GM23338 (cell line): ENCODE measurements around the gene CHN2. TPM values are rescaled to one million over a fixed set of nuclear protein-coding genes. Genes with fewer than 3 reads are reported as not detected.

Experiments used
- ATAC-seq: fragments of 200-7000 bp; cut with Tn5 transposase; 3 replicates; pipeline ENCODE4 v1.9.1; 2020
- DNase-seq: peaks from one replicate; pipeline ENCODE4 v3.0.0-alpha.2; 2015; ENCODE audit warnings: low spot score
- H2AFZ ChIP-seq: fragments of 200-600 bp; sonication (generic); 2 replicates; pipeline ENCODE4 v1.8.0; 2016; ENCODE audit warnings: antibody characterized with exemption, mild to moderate bottlenecking, moderate library complexity
- H3F3A ChIP-seq: fragments of 200-600 bp; sonication (generic); replicated peaks from 2 replicates; pipeline ENCODE4 v1.8.0; 2017; ENCODE audit warnings: antibody characterized with exemption, mixed run types, low read depth
- H3K27ac ChIP-seq: fragments of 200-600 bp; sonication (generic); 2 replicates; pipeline ENCODE4 v1.6.1; 2016; ENCODE audit warnings: low read depth
- H3K27me3 ChIP-seq: fragments of 200-600 bp; sonication (generic); 2 replicates; pipeline ENCODE4 v1.8.0; 2016; ENCODE audit warnings: mild to moderate bottlenecking, mixed run types, moderate library complexity; ENCODE audit not compliant: insufficient read depth
- H3K36me3 ChIP-seq: fragments of 200-600 bp; sonication (generic); 2 replicates; pipeline ENCODE4 v1.8.0; 2016; ENCODE audit warnings: mild to moderate bottlenecking; ENCODE audit not compliant: insufficient read depth
- H3K4me1 ChIP-seq: fragments of 200-600 bp; sonication (generic); 2 replicates; pipeline ENCODE4 v1.8.0; 2016; ENCODE audit warnings: mild to moderate bottlenecking, moderate library complexity; ENCODE audit not compliant: insufficient read depth
- H3K4me2 ChIP-seq: fragments of 200-600 bp; sonication (generic); 2 replicates; pipeline ENCODE4 v1.7.1; 2017; ENCODE audit warnings: mixed run types
- H3K4me3 ChIP-seq: fragments of 200-600 bp; sonication (generic); 2 replicates; pipeline ENCODE4 v1.6.1; 2016; ENCODE audit warnings: mixed run types
- H3K79me2 ChIP-seq: fragments of 200-600 bp; sonication (generic); replicated peaks from 2 replicates; pipeline ENCODE4 v1.8.0; 2017; ENCODE audit warnings: mild to moderate bottlenecking; ENCODE audit not compliant: insufficient read depth
- H3K9me2 ChIP-seq: fragments of 200-600 bp; sonication (generic); 2 replicates; pipeline ENCODE4 v1.8.0; 2017; ENCODE audit not compliant: insufficient read depth
- H4K20me1 ChIP-seq: fragments of 200-600 bp; sonication (generic); replicated peaks from 2 replicates; pipeline ENCODE4 v1.8.0; 2017; ENCODE audit warnings: mild to moderate bottlenecking; ENCODE audit not compliant: insufficient read depth
- H3K27ac Mint-ChIP-seq: 2 replicates; pipeline ENCODE4 v1.8.0; 2020; ENCODE audit warnings: inconsistent platforms, mild to moderate bottlenecking, moderate library complexity, mixed read lengths
- H3K27me3 Mint-ChIP-seq: 3 replicates; pipeline ENCODE4 v1.8.0; 2022; ENCODE audit warnings: low read depth, mild to moderate bottlenecking, moderate library complexity, mixed read lengths, inconsistent platforms; ENCODE audit not compliant: insufficient read depth, poor library complexity
- H3K36me3 Mint-ChIP-seq: 3 replicates; pipeline ENCODE4 v1.8.0; 2021; ENCODE audit warnings: low read depth, mild to moderate bottlenecking, inconsistent platforms, moderate library complexity, mixed read lengths
- H3K4me1 Mint-ChIP-seq: 3 replicates; pipeline ENCODE4 v1.8.0; 2020; ENCODE audit warnings: mild to moderate bottlenecking, inconsistent platforms, mixed read lengths
- H3K4me3 Mint-ChIP-seq: 3 replicates; pipeline ENCODE4 v1.8.0; 2021; ENCODE audit warnings: moderate library complexity, mild to moderate bottlenecking, inconsistent platforms, mixed read lengths
- H3K9me3 Mint-ChIP-seq: 3 replicates; pipeline ENCODE4 v1.8.0; 2020; ENCODE audit warnings: moderate library complexity, mild to moderate bottlenecking, inconsistent platforms, mixed read lengths
- CREB1 ChIP-seq: fragments of 250-450 bp; sonication (Bioruptor Pico); IDR thresholded peaks from 2 replicates; pipeline ENCODE4 v1.5.0; 2020; ENCODE audit warnings: low read depth, mild to moderate bottlenecking, moderate library complexity
- CTCF ChIP-seq, 2 experiments: fragments of 200-600 bp in 1 of 2; sonication (generic) in 1 of 2; conservative IDR thresholded peaks; 2 replicates each; pipeline versions ENCODE4 v1.5.1 to v1.6.1; 2016 to 2017; ENCODE audit warnings: antibody characterized with exemption in 2 of 2, low read depth in 2 of 2, mild to moderate bottlenecking in 2 of 2, moderate library complexity in 1 of 2
- ETS1 ChIP-seq: IDR thresholded peaks from 2 replicates; pipeline ENCODE4 v1.6.1; 2016; ENCODE audit warnings: antibody characterized with exemption
- EZH2 ChIP-seq: fragments of 200-600 bp; sonication (generic); IDR thresholded peaks from one replicate; pipeline ENCODE4 v1.8.0; 2017; ENCODE audit warnings: antibody characterized with exemption, mild to moderate bottlenecking, low read depth; ENCODE audit not compliant: unreplicated experiment
- EZH2phosphoT487 ChIP-seq: fragments of 200-600 bp; sonication (generic); IDR thresholded peaks from one replicate; pipeline ENCODE4 v1.8.1; 2018; ENCODE audit warnings: antibody characterized with exemption; ENCODE audit not compliant: unreplicated experiment
- JUNB ChIP-seq: IDR thresholded peaks from one replicate; pipeline ENCODE4 v1.6.1; 2016; ENCODE audit warnings: antibody characterized with exemption; ENCODE audit not compliant: unreplicated experiment
- NANOG ChIP-seq: IDR thresholded peaks from 2 replicates; pipeline ENCODE4 v1.6.1; 2016; ENCODE audit warnings: antibody characterized with exemption, borderline replicate concordance
- POLR2AphosphoS5 ChIP-seq: IDR thresholded peaks from 2 replicates; pipeline ENCODE4 v1.6.1; 2016; ENCODE audit warnings: antibody characterized with exemption, low read depth
- REST ChIP-seq: IDR thresholded peaks from one replicate; pipeline ENCODE4 v1.6.1; 2018; ENCODE audit warnings: antibody characterized with exemption; ENCODE audit not compliant: unreplicated experiment
- STAT1 ChIP-seq: IDR thresholded peaks from one replicate; pipeline ENCODE4 v1.6.1; 2016; ENCODE audit warnings: antibody characterized with exemption; ENCODE audit not compliant: unreplicated experiment
- ZNF114 ChIP-seq: fragments of 250-450 bp; sonication (Bioruptor Pico); IDR thresholded peaks from 2 replicates; pipeline ENCODE4 v1.5.0; 2020; ENCODE audit warnings: mild to moderate bottlenecking, moderate library complexity
- ZNF331 ChIP-seq: fragments of 250-450 bp; sonication (Bioruptor Pico); IDR thresholded peaks from 2 replicates; pipeline ENCODE4 v1.5.0; 2020; ENCODE audit warnings: low read depth, mild to moderate bottlenecking, moderate library complexity
- ZNF462 ChIP-seq: fragments of 250-450 bp; sonication (Bioruptor Pico); IDR thresholded peaks from 2 replicates; pipeline ENCODE4 v1.5.0; 2020; ENCODE audit warnings: mild to moderate bottlenecking, moderate library complexity
- polyA plus RNA-seq: library from polyadenylated mRNA; unstranded; fragments of >200 nt; fragmentation: Nextera tagmentation; extraction: Ambion mirVana; gene quantifications from 2 replicates; pipeline ENCODE4 v1.2.1, GENCODE V29; 2016
- total RNA-seq: library from RNA; depleted of rRNA; stranded (reverse); fragments of >200 nt; shearing (Covaris generic); gene quantifications from 2 replicates; pipeline ENCODE4 v1.2.3, GENCODE V29; 2014

CHN2 gene
- total and polyA plus RNA-seq, 2 experiments from 2014 or later, result 6.1 to 7.5 TPM

GRCh38 chr7:29288181-29289091, 93.9 kb downstream of the CHN2 start:
- peaks cover 37% of the 10 kb centered on the region for H3K4me1 Mint-ChIP-seq
- H3K27me3 ChIP-seq, result no peaks in the 10 kb centered on the region
- no peaks in the 10 kb centered on the region for H3K36me3 ChIP-seq
- peaks cover 46% of the 10 kb centered on the region for H3K4me1 ChIP-seq
- H3K27ac ChIP-seq, result no peak overlapping the region; the same call in 1 of the 2 replicates
- no peak for DNase-seq
- no peaks in the 10 kb centered on the region for H3K36me3 Mint-ChIP-seq
- peak overlapping the region; percentile 1; the same call in 1 of the 2 replicates for H3K4me2 ChIP-seq
- H3K9me2 ChIP-seq, result no peaks in the 10 kb centered on the region
- peak; percentile 89 for ATAC-seq
- H3K27me3 Mint-ChIP-seq, result peaks cover 2% of the 10 kb centered on the region
- no peaks in the 10 kb centered on the region for H3F3A ChIP-seq
- no peak for TF ChIP-seq ETS1
- TF ChIP-seq STAT1, result no peak
- no peak for TF ChIP-seq CTCF (conservative IDR thresholded peaks at IDR 0.05; ENCODE audit: low read depth in 2 of 2)
- TF ChIP-seq EZH2phosphoT487, result no peak
- no peak for TF ChIP-seq POLR2AphosphoS5
- TF ChIP-seq REST, result no peak
- TF ChIP-seq JUNB, result no peak
- TF ChIP-seq ZNF331 (CRISPR knock-in tag), result no peak
- TF ChIP-seq NANOG, result no peak
- no peak for TF ChIP-seq ZNF114 (CRISPR knock-in tag)
- no peak for TF ChIP-seq EZH2
- no peak for TF ChIP-seq CREB1 (CRISPR knock-in tag)
- TF ChIP-seq ZNF462 (CRISPR knock-in tag), result no peak
- no peaks in the 10 kb centered on the region for H3K9me3 Mint-ChIP-seq
- peak overlapping the region; percentile 16; the same call in 1 of the 2 replicates for H3K27ac Mint-ChIP-seq
- H3K4me3 ChIP-seq, result no peak overlapping the region
- no peaks in the 10 kb centered on the region for H4K20me1 ChIP-seq
- H3K4me3 Mint-ChIP-seq, result no peak overlapping the region
- H3K79me2 ChIP-seq, result no peaks in the 10 kb centered on the region
- no peak overlapping the region for H2AFZ ChIP-seq
